ENCODE results near the gene PARVG.

The PARVG gene

GRCh38 chr22:44180706-44181032 is at the start of gene PARVG:
PARVG (plus strand) TSS chr22:44180925; CDS start chr22:44183330, 2,405 bp downstream.
- DNase-seq (ENCODE audit: insufficient read length, low spot score) (no peak), FAIRE-seq (no peak)
- no peak for TF ChIP-seq CTCF (IDR thresholded peaks at IDR 0.05; ENCODE audit: insufficient read depth, missing control alignments)

GRCh38 chr22:44131412-44131811 is 49.3 kb upstream of the PARVG start:
- TF ChIP-seq CTCF (IDR thresholded peaks at IDR 0.05; ENCODE audit: insufficient read depth, missing control alignments): no peak
- no peak for FAIRE-seq

GRCh38 chr22:44131989-44132685 is 48.6 kb upstream of the PARVG start:
- FAIRE-seq (no peak), DNase-seq (ENCODE audit: insufficient read length, low spot score) (no peak)
- TF ChIP-seq CTCF (IDR thresholded peaks at IDR 0.05; ENCODE audit: insufficient read depth, missing control alignments): no peak

More at GRCh38 chr22:44131412-44131811, 49.3 kb upstream of the PARVG start:
- no peak for DNase-seq (ENCODE audit: insufficient read length, low spot score)

- no peak for FAIRE-seq
- TF ChIP-seq CTCF (IDR thresholded peaks at IDR 0.05; ENCODE audit: insufficient read depth, missing control alignments): no peak
- no peak for DNase-seq (ENCODE audit: insufficient read length, low spot score)
These were observed 48.0 kb upstream of the PARVG start for GRCh38 chr22:44132724-44133123.

- DNase-seq (ENCODE audit: insufficient read length, low spot score): no peak
- no peak for FAIRE-seq
These were observed 47.6 kb upstream of the PARVG start for GRCh38 chr22:44133161-44133560.

GRCh38 chr22:44133901-44134571 is 46.7 kb upstream of the PARVG start:
- TF ChIP-seq CTCF (IDR thresholded peaks at IDR 0.05; ENCODE audit: insufficient read depth, missing control alignments): no peak
- DNase-seq (ENCODE audit: insufficient read length, low spot score) (no peak), FAIRE-seq (no peak)

More at GRCh38 chr22:44133161-44133560, 47.6 kb upstream of the PARVG start:
- TF ChIP-seq CTCF (IDR thresholded peaks at IDR 0.05; ENCODE audit: insufficient read depth, missing control alignments): no peak

- FAIRE-seq (no peak), DNase-seq (ENCODE audit: insufficient read length, low spot score) (no peak)
- TF ChIP-seq CTCF (IDR thresholded peaks at IDR 0.05; ENCODE audit: insufficient read depth, missing control alignments): no peak
These were observed 44.6 kb upstream of the PARVG start for GRCh38 chr22:44136112-44136511.

All from D721Med (cell line).